K562 (cell line): ENCODE measurements around the gene NTN4. TPM values are rescaled to one million over a fixed set of nuclear protein-coding genes. Genes with fewer than 3 reads are reported as not detected.

Experiments
- ATAC-seq: fragments of 200-7000 bp; cut with Tn5 transposase; 3 replicates; pipeline ENCODE4 v1.9.1; 2020; ENCODE audit warnings: moderate library complexity
- BruUV-seq: library from RNA; stranded (reverse); fragments of 400-500 nt; replicated peaks from 2 replicates; lab custom pipeline; 2021; lab: Mats Ljungman, UMichigan
- CTCF ChIA-PET: fragments of 300-600 bp; formaldehyde crosslinking; extraction: SDS; loops from one replicate; lab custom pipeline; 2021; ENCODE audit warnings: low intra/inter-chr PET ratio; lab: Yijun Ruan, JAX
- POLR2A ChIA-PET: fragments of 300-600, 350-650 bp; sonication (Branson Sonifier 250); formaldehyde crosslinking; extraction: SDS; loops from one replicate; lab custom pipeline; 2021; ENCODE audit warnings: antibody characterized with exemption, inconsistent platforms; lab: Yijun Ruan, JAX
- DNase-seq, 4 experiments: peaks; one replicate each; pipeline versions ENCODE4 v3.0.0 to v3.0.0-alpha.2; 2011 to 2018; ENCODE audit warnings: low spot score in 3 of 4, mixed read lengths in 3 of 4; ENCODE audit errors: extremely low read depth in 1 of 4
- FAIRE-seq: peaks from 2 replicates; lab custom pipeline; 2011; peaks lifted over from hg19 to GRCh38; lab: Jason Lieb, UNC
- H2AFZ ChIP-seq: 2 replicates; pipeline ENCODE4 v1.6.0; 2011; ENCODE audit warnings: low read depth, low read length, control low read depth, inconsistent platforms
- H3K27ac ChIP-seq: fragments of 200-600 bp; 3 replicates; pipeline ENCODE4 v1.8.0; 2011; ENCODE audit warnings: low read depth, mild to moderate bottlenecking, control low read depth, inconsistent platforms, low read length, moderate library complexity, mixed read lengths; ENCODE audit errors: extremely low read depth
- H3K27me3 ChIP-seq, 2 experiments: fragments of 300-600 bp in 1 of 2; 2 replicates in 1 of 2; 3 replicates in 1 of 2; pipeline versions ENCODE4 v1.6.0 to v1.8.0; 2011; ENCODE audit warnings: inconsistent platforms in 2 of 2, low read length in 2 of 2, mild to moderate bottlenecking in 1 of 2, mixed read lengths in 1 of 2, moderate library complexity in 1 of 2; ENCODE audit not compliant: control insufficient read depth in 2 of 2, insufficient read depth in 2 of 2
- H3K36me3 ChIP-seq: fragments of 300-600 bp; 3 replicates; pipeline ENCODE4 v1.8.0; 2011; ENCODE audit warnings: mild to moderate bottlenecking, low read length, inconsistent platforms; ENCODE audit not compliant: control insufficient read depth, insufficient read depth
- H3K4me1 ChIP-seq, 2 experiments: fragments of 200-600 bp in 1 of 2; replicated peaks in 1 of 2; 2 replicates in 1 of 2; 3 replicates in 1 of 2; pipeline versions ENCODE4 v1.5.1 to v1.8.0; 2011; ENCODE audit warnings: inconsistent platforms in 2 of 2, low read length in 2 of 2, mild to moderate bottlenecking in 1 of 2, mixed read lengths in 1 of 2, moderate library complexity in 1 of 2; ENCODE audit not compliant: control insufficient read depth in 2 of 2, insufficient read depth in 2 of 2
- H3K4me2 ChIP-seq: 2 replicates; pipeline ENCODE4 v1.6.1; 2011; ENCODE audit warnings: low read length, control low read depth, inconsistent platforms, mixed read lengths; ENCODE audit not compliant: insufficient read depth
- H3K4me3 ChIP-seq: fragments of 200-600 bp; sonication (generic), shearing (Covaris generic); 2 replicates; pipeline ENCODE4 v1.5.1; 2016; ENCODE audit warnings: control low read depth, inconsistent platforms
- H3K79me2 ChIP-seq: fragments of 200-600 bp; 3 replicates; pipeline ENCODE4 v1.8.0; 2011; ENCODE audit warnings: low read length, inconsistent platforms; ENCODE audit not compliant: control insufficient read depth, insufficient read depth
- H3K9ac ChIP-seq, 2 experiments: 2 replicates each; pipeline versions ENCODE4 v1.6.0 to v1.6.1; 2011; ENCODE audit warnings: low read depth in 2 of 2, low read length in 2 of 2, control low read depth in 1 of 2, inconsistent platforms in 1 of 2, mild to moderate bottlenecking in 1 of 2, mixed read lengths in 1 of 2; ENCODE audit not compliant: insufficient read depth in 1 of 2
- H3K9me1 ChIP-seq: one replicate; pipeline ENCODE4 v1.6.0; 2011; ENCODE audit warnings: inconsistent platforms, mild to moderate bottlenecking, low read length, moderate library complexity; ENCODE audit not compliant: control insufficient read depth, insufficient read depth
- H3K9me3 ChIP-seq: replicated peaks from 2 replicates; pipeline ENCODE4 v1.5.1; 2011; ENCODE audit warnings: low read depth, low read length, inconsistent platforms; ENCODE audit not compliant: control insufficient read depth, insufficient read depth
- H4K20me1 ChIP-seq: replicated peaks from 2 replicates; pipeline ENCODE4 v1.6.1; 2011; ENCODE audit warnings: low read length, inconsistent platforms, mixed read lengths; ENCODE audit not compliant: control insufficient read depth, insufficient read depth
- GTF2F1 ChIP-seq: IDR thresholded peaks from 2 replicates; pipeline ENCODE4 v1.6.1; 2011; ENCODE audit warnings: low read depth, low read length, improper control_type of control experiment
- HDAC3 ChIP-seq: fragments of 450-650 bp; IDR thresholded peaks from 2 replicates; pipeline ENCODE4 v1.6.1; 2018; ENCODE audit warnings: borderline replicate concordance, mild to moderate bottlenecking, moderate library complexity; ENCODE audit not compliant: partially characterized antibody
- KLF13 ChIP-seq: fragments of 450-650 bp; IDR thresholded peaks from 2 replicates; pipeline ENCODE4 v1.6.1; 2016; ENCODE audit warnings: missing genetic modification characterization, low read depth, mild to moderate bottlenecking, missing compliant biosample characterization, moderate library complexity, borderline replicate concordance
- POLR3A ChIP-seq: IDR thresholded peaks from 2 replicates; pipeline ENCODE4 v1.6.1; 2011; ENCODE audit warnings: borderline replicate concordance, mild to moderate bottlenecking, moderate library complexity; ENCODE audit not compliant: insufficient read length, insufficient read depth; ENCODE audit errors: extremely low read depth
- USF2 ChIP-seq: sonication (generic); formaldehyde crosslinking; IDR thresholded peaks from 2 replicates; pipeline ENCODE4 v1.5.0; 2020; ENCODE audit warnings: missing genetic modification reagents
- WGBS: fragments of 100-300 bp; shearing (Covaris generic); methylation state at CpG from one replicate; pipeline ENCODE4 v1.1.6; 2016; ENCODE audit warnings: low coverage, mixed read lengths; ENCODE audit not compliant: insufficient coverage; ENCODE audit errors: missing lambda C conversion rate; 5-methylcytosine and 5-hydroxymethylcytosine counted together
- in situ Hi-C: fragments of 300-500 bp; cut with MboI; formaldehyde crosslinking; loops from 4 replicates; pipeline ENCODE4 v1.15.0; 2018; ENCODE audit warnings: inconsistent platforms, mixed read lengths
- intact Hi-C: fragments of 100-400 bp; cut with micrococcal nuclease; formaldehyde crosslinking; loops from 2 replicates; pipeline ENCODE4 v1.14.2; 2022
- polyA plus RNA-seq, 8 experiments: library from polyadenylated mRNA; depleted of rRNA in 4 of 8; stranded (reverse) in 5 of 8; unstranded in 3 of 8; fragments of >200 nt; fragmentation: Nextera tagmentation in 2 of 8; fragmentation: Illumina TruSeq in 1 of 8; extraction: Ambion mirVana in 2 of 8; extraction: Trizol in 1 of 8; gene quantifications; 2 replicates each; pipeline versions ENCODE4 v1.2.1 to v1.2.3, GENCODE V29; 2011 to 2014; ENCODE audit warnings: inconsistent platforms in 1 of 8, missing spikeins in 1 of 8
- total RNA-seq, 7 experiments: library from RNA; depleted of rRNA in 6 of 7; stranded (reverse); fragments of >200 nt in 6 of 7; fragmentation: Illumina TruSeq in 2 of 7; extraction: Trizol in 2 of 7; gene quantifications; 2 replicates each; pipeline versions ENCODE4 v1.2.1 to v1.2.3, GENCODE V29; 2011 to 2021; ENCODE audit warnings: low replicate concordance in 1 of 7
- TF ChIP-seq, protein P1 (sequence below), 2 experiments: IDR thresholded peaks; 2 replicates each; pipeline ENCODE4 v1.6.1; 2012; ENCODE audit warnings: improper control_type of control experiment in 2 of 2, low read depth in 2 of 2, low read length in 2 of 2, borderline replicate concordance in 1 of 2
- TF ChIP-seq, protein P2 (sequence below), 3 experiments: IDR thresholded peaks in 2 of 3; conservative IDR thresholded peaks in 1 of 3; 2 replicates each; pipeline ENCODE4 v1.5.1; 2011 to 2012; ENCODE audit warnings: low read length in 3 of 3, mild to moderate bottlenecking in 3 of 3, control low read depth in 2 of 3, improper control_type of control experiment in 1 of 3, inconsistent platforms in 1 of 3, low read depth in 1 of 3, mixed read lengths in 1 of 3, moderate library complexity in 1 of 3; ENCODE audit not compliant: insufficient read depth in 2 of 3

The NTN4 gene
- total and polyA plus RNA-seq, 9 of the 15 experiments (the other 6 are each of a cell fraction or from before 2014, with no cell fraction given): 0.13 TPM; not detected in 8

DNA sequence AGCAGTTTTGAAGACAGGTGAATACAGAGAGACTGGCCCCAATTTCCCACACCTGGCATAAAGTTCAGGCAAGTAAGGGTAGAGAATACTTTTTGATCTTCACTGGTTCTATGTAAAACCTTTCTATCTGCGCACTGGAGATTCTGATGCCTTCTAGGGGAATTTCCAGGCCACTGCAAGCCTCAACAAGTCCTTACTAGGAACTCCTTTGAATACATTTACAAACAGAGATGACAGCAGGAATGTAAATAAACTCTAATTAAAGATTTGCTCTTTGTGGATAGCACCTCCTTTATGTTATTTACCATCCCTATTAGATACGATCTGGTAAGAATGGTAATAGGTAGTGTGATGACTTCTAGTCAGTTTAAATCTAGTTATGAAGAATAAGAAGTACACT lies 69.2 kb downstream of the NTN4 start:
- no peaks in the 10 kb centered on the region; a peak in 2 of 5 replicates for H3K27me3 ChIP-seq
- H3K4me2 ChIP-seq: no peak overlapping the region
- no peak for DNase-seq
- intact Hi-C loops: no loop called here
- H2AFZ ChIP-seq: no peak overlapping the region
- H3K9me3 ChIP-seq: no peaks in the 10 kb centered on the region
- ATAC-seq: no peak
- H3K36me3 ChIP-seq: no peaks in the 10 kb centered on the region
- H3K79me2 ChIP-seq: no peaks in the 10 kb centered on the region
- no TSS peak for BruUV-seq
- FAIRE-seq: no peak
- no peaks in the 10 kb centered on the region for H4K20me1 ChIP-seq
- H3K4me1 ChIP-seq: no peaks in the 10 kb centered on the region
- TF ChIP-seq, protein P1, sequence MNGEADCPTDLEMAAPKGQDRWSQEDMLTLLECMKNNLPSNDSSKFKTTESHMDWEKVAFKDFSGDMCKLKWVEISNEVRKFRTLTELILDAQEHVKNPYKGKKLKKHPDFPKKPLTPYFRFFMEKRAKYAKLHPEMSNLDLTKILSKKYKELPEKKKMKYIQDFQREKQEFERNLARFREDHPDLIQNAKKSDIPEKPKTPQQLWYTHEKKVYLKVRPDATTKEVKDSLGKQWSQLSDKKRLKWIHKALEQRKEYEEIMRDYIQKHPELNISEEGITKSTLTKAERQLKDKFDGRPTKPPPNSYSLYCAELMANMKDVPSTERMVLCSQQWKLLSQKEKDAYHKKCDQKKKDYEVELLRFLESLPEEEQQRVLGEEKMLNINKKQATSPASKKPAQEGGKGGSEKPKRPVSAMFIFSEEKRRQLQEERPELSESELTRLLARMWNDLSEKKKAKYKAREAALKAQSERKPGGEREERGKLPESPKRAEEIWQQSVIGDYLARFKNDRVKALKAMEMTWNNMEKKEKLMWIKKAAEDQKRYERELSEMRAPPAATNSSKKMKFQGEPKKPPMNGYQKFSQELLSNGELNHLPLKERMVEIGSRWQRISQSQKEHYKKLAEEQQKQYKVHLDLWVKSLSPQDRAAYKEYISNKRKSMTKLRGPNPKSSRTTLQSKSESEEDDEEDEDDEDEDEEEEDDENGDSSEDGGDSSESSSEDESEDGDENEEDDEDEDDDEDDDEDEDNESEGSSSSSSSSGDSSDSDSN (IDR thresholded peaks at IDR 0.05; ENCODE audit: borderline replicate concordance in 1 of 2, low read depth in 2 of 2, low read length in 2 of 2): no peak
- TF ChIP-seq KLF13 (tag): no peak
- TF ChIP-seq HDAC3: no peak
- TF ChIP-seq, protein P2, sequence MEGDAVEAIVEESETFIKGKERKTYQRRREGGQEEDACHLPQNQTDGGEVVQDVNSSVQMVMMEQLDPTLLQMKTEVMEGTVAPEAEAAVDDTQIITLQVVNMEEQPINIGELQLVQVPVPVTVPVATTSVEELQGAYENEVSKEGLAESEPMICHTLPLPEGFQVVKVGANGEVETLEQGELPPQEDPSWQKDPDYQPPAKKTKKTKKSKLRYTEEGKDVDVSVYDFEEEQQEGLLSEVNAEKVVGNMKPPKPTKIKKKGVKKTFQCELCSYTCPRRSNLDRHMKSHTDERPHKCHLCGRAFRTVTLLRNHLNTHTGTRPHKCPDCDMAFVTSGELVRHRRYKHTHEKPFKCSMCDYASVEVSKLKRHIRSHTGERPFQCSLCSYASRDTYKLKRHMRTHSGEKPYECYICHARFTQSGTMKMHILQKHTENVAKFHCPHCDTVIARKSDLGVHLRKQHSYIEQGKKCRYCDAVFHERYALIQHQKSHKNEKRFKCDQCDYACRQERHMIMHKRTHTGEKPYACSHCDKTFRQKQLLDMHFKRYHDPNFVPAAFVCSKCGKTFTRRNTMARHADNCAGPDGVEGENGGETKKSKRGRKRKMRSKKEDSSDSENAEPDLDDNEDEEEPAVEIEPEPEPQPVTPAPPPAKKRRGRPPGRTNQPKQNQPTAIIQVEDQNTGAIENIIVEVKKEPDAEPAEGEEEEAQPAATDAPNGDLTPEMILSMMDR (IDR thresholded peaks at IDR 0.05 in 2 of 3, conservative IDR thresholded peaks at IDR 0.05 in 1 of 3; ENCODE audit: insufficient read depth in 2 of 3, low read depth in 1 of 3, low read length in 3 of 3): peak in 1 of 3 experiments; percentile 6; a peak in 1 of 6 replicates
- TF ChIP-seq USF2 (CRISPR knock-in tag): no peak
- no peak for TF ChIP-seq GTF2F1
- TF ChIP-seq POLR3A: no peak
- TF ChIP-seq, all 486 proteins: peak for 1
- POLR2A ChIA-PET: no interaction called here
- H3K9me1 ChIP-seq: no peaks in the 10 kb centered on the region
- no peak overlapping the region for H3K27ac ChIP-seq
- in situ Hi-C loops: no loop called here
- 0% methylated on average over 2 of the region's 2 CpGs for WGBS
- no peak overlapping the region for H3K9ac ChIP-seq
- no peak overlapping the region for H3K4me3 ChIP-seq
- CTCF ChIA-PET: no interaction called here
